SJSA1 (cell line): ENCODE measurements around the gene MADD. TPM values are rescaled to one million over a fixed set of nuclear protein-coding genes. Genes with fewer than 3 reads are reported as not detected.
A peak's percentile ranks its signal among the peaks of the same experiment; 100 is the strongest.

Experiments
- DNase-seq, 2 experiments: peaks; one replicate each; pipeline ENCODE4 v3.0.0-alpha.2; 2015 to 2020; ENCODE audit warnings: low spot score in 2 of 2, low read depth in 1 of 2
- H3K27ac ChIP-seq: fragments of 250-450 bp; sonication (Bioruptor Pico); 2 replicates; pipeline ENCODE4 v1.5.1; 2020; ENCODE audit warnings: mild to moderate bottlenecking, moderate library complexity
- H3K27me3 ChIP-seq: fragments of 250-450 bp; sonication (Bioruptor Pico); replicated peaks from 2 replicates; pipeline ENCODE4 v1.5.1; 2020; ENCODE audit warnings: mild to moderate bottlenecking, moderate library complexity
- H3K36me3 ChIP-seq: fragments of 250-450 bp; sonication (Bioruptor Pico); 2 replicates; pipeline ENCODE4 v1.5.1; 2020; ENCODE audit warnings: mild to moderate bottlenecking
- H3K4me1 ChIP-seq: fragments of 250-450 bp; sonication (Bioruptor Pico); replicated peaks from 2 replicates; pipeline ENCODE4 v1.6.1; 2021; ENCODE audit warnings: mild to moderate bottlenecking
- H3K4me3 ChIP-seq: fragments of 250-450 bp; sonication (Bioruptor Pico); 2 replicates; pipeline ENCODE4 v1.5.1; 2020; ENCODE audit warnings: mild to moderate bottlenecking
- H3K9me3 ChIP-seq: fragments of 250-450 bp; sonication (Bioruptor Pico); replicated peaks from 2 replicates; pipeline ENCODE4 v1.5.1; 2020; ENCODE audit warnings: mild to moderate bottlenecking
- total RNA-seq: library from RNA; depleted of rRNA; stranded (reverse); fragments of >200 nt; shearing (Covaris generic); gene quantifications from 2 replicates; pipeline ENCODE4 v1.2.3, GENCODE V29; 2014

MADD gene
- total RNA-seq, 1 experiment from 2014 or later: 20.9 TPM

DNA sequence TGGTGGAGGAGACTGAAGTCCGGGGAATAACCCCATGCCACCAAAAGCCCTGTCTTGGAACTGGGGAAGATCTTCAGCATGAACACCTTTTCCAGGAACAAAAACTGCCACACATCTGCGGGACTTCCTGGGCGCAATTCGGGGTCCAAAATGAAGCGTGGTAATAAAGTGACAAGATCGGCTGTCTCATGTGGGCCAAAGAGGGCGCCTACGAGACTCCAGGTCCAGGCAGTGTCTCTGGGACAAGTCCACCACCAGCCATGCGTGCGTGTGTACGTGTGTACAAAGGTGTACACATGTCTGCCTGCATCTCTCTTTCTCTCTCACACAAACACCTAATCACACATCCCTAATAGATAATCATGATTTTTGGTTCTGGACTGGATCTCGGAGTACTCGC is 91.5 kb downstream of the MADD start:
- no peak for DNase-seq
- no peaks in the 10 kb centered on the region for H3K27me3 ChIP-seq
- no peaks in the 10 kb centered on the region for H3K9me3 ChIP-seq
- no peak overlapping the region for H3K4me3 ChIP-seq
- H3K27ac ChIP-seq: no peak overlapping the region
- no peaks in the 10 kb centered on the region for H3K36me3 ChIP-seq
- H3K4me1 ChIP-seq: no peaks in the 10 kb centered on the region

DNA sequence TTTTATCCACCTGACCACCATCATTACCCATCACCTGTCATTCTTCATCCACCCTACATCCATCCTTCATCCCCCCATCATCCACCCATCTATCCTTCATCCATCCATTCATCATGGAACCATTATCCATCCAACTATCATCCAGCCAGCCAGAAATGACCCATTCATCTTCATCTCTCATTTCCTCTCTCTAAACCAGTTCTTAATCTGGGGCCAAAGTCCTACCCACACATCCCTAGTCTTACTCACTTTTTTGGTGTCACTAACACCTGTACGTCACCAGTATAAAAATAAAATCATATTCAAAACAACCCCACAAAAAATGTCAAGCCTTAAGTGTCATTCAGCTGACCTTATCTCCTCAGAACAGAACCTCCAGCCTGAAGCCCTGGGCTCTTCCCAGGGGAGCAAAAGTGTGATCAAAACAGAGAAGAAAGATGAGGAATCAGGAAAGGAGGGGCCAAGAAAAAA is 96.1 kb downstream of the MADD start:
- Histone ChIP-seq H3K4me3 (no peak overlapping the region), H3K4me1 (no peaks in the 10 kb centered on the region), H3K27me3 (no peaks in the 10 kb centered on the region), H3K9me3 (no peaks in the 10 kb centered on the region), H3K27ac (no peak overlapping the region), H3K36me3 (no peaks in the 10 kb centered on the region)
- DNase-seq: no peak

- Histone ChIP-seq H3K36me3 (no peaks in the 10 kb centered on the region), H3K27me3 (no peaks in the 10 kb centered on the region), H3K4me3 (no peak overlapping the region), H3K4me1 (peaks cover 11% of the 10 kb centered on the region), H3K9me3 (no peaks in the 10 kb centered on the region), H3K27ac (no peak overlapping the region)
- DNase-seq: no peak
These were observed 99.7 kb downstream of the MADD start for GRCh38 chr11:47369676-47370075.

DNA sequence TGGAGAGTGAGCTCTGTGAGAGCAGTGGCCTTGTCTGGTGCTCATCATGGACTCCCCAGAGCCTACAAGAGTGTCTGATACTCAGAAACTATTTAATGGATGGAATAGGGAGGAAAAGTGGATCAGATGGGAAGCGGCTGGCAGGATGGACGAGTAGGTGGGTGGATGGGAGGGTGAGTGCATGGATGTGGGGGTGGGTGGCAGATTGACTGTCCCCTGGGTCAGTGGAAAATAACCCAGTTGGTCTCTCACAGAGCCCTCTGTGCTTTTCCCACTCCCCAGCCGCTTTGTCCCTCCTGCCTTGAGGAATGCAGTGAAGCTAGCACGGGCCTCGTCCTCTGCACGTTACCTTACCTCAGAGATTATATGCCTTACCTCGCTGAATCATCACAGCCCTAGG is 102.5 kb downstream of the MADD start:
- no peaks in the 10 kb centered on the region for H3K9me3 ChIP-seq
- no peaks in the 10 kb centered on the region for H3K27me3 ChIP-seq
- peaks cover 11% of the 10 kb centered on the region for H3K4me1 ChIP-seq
- DNase-seq: no peak
- H3K4me3 ChIP-seq: no peak overlapping the region
- H3K36me3 ChIP-seq: no peaks in the 10 kb centered on the region
- no peak overlapping the region for H3K27ac ChIP-seq

DNA sequence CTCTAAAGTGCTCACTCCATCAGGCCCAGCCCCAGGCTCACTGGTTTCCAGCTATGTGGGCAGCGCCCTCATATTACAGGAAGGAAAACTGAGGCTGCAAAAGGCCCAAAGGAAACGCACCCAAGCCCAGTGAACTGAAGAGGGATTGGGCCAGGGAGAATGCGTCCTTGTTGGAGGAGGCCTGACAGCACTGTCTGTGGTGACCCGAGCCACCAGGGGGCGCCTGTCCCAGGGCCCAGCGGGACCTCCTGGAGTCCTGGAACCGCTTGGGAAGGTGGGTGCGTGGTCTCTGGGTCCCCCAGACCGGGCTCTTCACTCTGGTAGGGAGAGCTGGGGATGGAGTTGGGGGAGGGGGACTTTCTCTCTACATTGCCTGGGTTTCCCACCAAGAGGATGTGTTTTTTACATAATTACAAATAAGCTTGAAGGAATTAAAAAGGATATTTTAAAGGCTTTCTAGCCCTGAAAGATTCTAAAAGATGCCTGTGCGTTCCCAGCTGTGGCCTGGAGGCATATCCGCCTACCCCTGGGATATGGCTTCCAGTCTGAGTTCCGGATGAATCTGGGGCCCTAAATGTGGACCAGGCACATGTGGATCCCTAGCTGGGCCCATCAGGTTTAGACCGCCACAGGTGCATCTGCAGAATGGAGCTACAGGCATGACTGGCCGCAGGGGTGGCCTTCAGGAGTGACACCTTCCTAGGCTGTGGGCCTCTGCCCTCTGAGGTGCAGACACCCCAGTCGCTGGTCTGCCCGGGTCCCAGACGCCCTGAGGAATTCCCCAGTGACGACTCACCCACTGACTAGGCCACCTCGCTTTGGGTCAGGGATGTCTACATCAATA is 104.2 kb downstream of the MADD start:
- no peaks in the 10 kb centered on the region for H3K36me3 ChIP-seq
- H3K27me3 ChIP-seq: no peaks in the 10 kb centered on the region
- peaks cover 11% of the 10 kb centered on the region for H3K4me1 ChIP-seq
- H3K9me3 ChIP-seq: no peaks in the 10 kb centered on the region
- DNase-seq: peak; percentile 44 to 82
- no peak overlapping the region for H3K27ac ChIP-seq
- H3K4me3 ChIP-seq: no peak overlapping the region

DNA sequence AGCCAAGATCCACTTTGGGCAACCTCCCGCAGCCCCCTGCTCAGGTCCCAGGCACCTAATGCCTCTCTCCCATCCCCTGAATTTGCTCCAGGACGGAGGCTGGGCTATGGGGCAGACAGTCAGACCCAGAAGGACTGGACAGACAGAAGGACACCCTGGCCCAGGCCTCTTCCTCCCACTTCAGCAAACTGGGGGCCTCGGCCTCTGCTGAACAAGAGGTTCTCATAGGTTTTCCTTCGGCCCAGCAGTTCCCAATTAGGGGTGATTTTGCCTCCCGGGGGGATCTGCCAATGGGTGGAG is 104.7 kb downstream of the MADD start:
- Histone ChIP-seq H3K4me1 (peaks cover 11% of the 10 kb centered on the region), H3K27me3 (no peaks in the 10 kb centered on the region), H3K4me3 (no peak overlapping the region), H3K36me3 (no peaks in the 10 kb centered on the region), H3K9me3 (no peaks in the 10 kb centered on the region), H3K27ac (no peak overlapping the region)
- DNase-seq: no peak

GRCh38 chr11:47375020-47375419 is 105.1 kb downstream of the MADD start:
- no peak for DNase-seq
- H3K4me3 ChIP-seq: no peak overlapping the region
- no peaks in the 10 kb centered on the region for H3K36me3 ChIP-seq
- no peak overlapping the region for H3K27ac ChIP-seq
- H3K4me1 ChIP-seq: peaks cover 11% of the 10 kb centered on the region
- H3K9me3 ChIP-seq: no peaks in the 10 kb centered on the region
- no peaks in the 10 kb centered on the region for H3K27me3 ChIP-seq

- Histone ChIP-seq H3K4me1 (peaks cover 11% of the 10 kb centered on the region), H3K36me3 (no peaks in the 10 kb centered on the region), H3K27me3 (no peaks in the 10 kb centered on the region), H3K9me3 (no peaks in the 10 kb centered on the region), H3K4me3 (no peak overlapping the region), H3K27ac (no peak overlapping the region)
- peak in 1 of 2 experiments; percentile 36 for DNase-seq
These were observed 105.7 kb downstream of the MADD start for GRCh38 chr11:47375546-47376085.

GRCh38 chr11:47376107-47376524 is 106.2 kb downstream of the MADD start:
- Histone ChIP-seq H3K36me3 (no peaks in the 10 kb centered on the region), H3K27me3 (no peaks in the 10 kb centered on the region)
- DNase-seq: no peak

DNA sequence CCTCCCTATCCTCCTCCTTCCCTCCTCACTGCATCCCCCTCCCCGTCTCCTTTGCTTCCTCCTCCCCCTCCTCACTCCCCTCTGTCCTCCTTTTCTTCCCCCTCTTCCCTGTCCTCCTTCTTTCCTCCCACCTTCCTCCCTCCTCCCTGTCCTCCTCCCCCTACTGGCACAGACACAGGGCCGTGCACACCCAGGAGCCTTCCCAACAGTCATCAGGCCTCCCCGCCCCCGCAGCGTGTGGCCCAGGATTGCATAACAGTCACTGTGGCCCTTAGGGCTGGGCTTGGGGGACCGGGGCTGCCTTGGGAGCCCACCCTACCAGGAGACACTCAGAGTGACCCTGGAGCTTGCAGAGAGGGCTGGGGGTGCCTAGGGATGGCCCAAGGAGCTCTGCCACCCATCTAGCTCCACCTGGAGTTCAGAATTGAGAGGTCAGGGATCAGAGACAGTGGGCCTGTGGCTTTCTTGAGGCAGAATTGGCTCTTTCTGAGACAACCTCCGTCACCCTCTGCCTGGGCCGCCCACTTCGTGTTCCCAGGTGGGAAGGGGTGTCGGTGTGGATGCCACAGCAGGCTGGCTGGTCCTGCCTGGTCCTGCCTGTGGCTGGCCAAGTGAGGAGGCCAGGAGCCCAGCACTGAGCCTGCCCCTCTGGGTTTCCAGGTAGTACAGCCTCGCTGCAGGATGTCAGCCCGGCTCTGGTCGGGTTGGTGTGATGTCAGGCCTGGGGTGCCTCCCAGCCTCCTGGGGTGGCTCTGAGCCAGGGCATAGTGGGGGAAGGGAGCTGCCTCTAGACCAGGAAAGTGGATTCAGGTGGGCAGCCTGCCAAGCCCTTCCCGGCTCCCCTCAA is 106.8 kb downstream of the MADD start:
- Histone ChIP-seq H3K4me1 (peaks cover 11% of the 10 kb centered on the region), H3K4me3 (no peak overlapping the region), H3K27me3 (no peaks in the 10 kb centered on the region), H3K9me3 (no peaks in the 10 kb centered on the region), H3K36me3 (no peaks in the 10 kb centered on the region), H3K27ac (no peak overlapping the region)
- DNase-seq: no peak

More at GRCh38 chr11:47376107-47376524, 106.2 kb downstream of the MADD start:
- Histone ChIP-seq H3K4me3 (no peak overlapping the region), H3K9me3 (no peaks in the 10 kb centered on the region), H3K27ac (no peak overlapping the region), H3K4me1 (peaks cover 11% of the 10 kb centered on the region)

GRCh38 chr11:47377571-47378009 is 107.7 kb downstream of the MADD start:
- peaks cover 11% of the 10 kb centered on the region for H3K4me1 ChIP-seq

DNA sequence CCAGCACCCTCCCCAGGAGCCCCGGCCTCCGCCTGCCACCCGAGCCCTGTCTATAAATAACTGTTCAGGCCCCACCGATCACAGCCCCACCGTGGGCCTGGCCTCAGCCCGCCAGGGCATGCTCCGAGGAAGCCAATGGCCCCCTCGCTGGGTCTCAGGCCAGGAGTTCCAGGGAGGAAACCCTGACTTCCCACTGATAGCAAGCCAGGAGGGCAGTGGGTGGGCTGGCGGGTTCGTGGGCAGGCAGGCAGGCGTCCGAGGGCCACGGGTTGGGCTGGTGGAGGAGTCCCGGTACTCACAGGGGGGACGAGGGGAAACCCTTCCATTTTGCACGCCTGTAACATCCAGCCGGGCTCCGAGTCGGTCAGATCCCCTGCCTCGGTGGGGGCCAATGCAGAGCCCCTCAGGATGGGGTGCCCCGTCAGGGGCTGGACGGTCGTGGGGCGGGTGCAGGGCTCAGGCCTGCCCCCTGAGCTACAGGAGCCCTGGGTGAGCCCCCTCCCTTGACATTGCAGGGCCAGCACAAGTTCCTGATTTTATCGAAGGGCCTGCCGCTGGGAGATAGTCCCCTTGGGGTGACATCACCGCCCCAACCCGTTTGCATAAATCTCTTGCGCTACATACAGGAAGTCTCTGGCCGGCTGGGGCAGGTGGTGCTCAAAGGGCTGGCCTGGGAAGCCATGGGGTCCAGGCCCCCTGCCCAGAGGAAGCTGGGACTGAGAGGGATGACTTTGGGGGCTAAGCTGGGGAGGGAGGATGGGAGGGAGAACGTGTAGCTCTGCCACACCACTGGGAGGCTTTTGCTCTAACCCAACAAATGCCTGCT is 108.3 kb downstream of the MADD start, which contains the start of gene SPI1:
SPI1 (minus strand) TSS at position 538 of the 826 bp plus-strand sequence; CDS start at position 344, 194 bp downstream.
- Histone ChIP-seq H3K27ac (no peak within 1 kb of the TSS), H3K27me3 (no peaks in the 10 kb centered on the region), H3K9me3 (no peaks in the 10 kb centered on the region), H3K4me1 (peaks cover 11% of the 10 kb centered on the region), H3K4me3 (no peak within 1 kb of the TSS), H3K36me3 (no peaks in the 10 kb centered on the region)
- DNase-seq: peak in 1 of 2 experiments; percentile 42

More at GRCh38 chr11:47377571-47378009, 107.7 kb downstream of the MADD start:
- Histone ChIP-seq H3K36me3 (no peaks in the 10 kb centered on the region), H3K4me3 (no peak overlapping the region), H3K27me3 (no peaks in the 10 kb centered on the region), H3K27ac (no peak overlapping the region), H3K9me3 (no peaks in the 10 kb centered on the region)
- DNase-seq: peak in 1 of 2 experiments; percentile 47

- no peak overlapping the region for H3K27ac ChIP-seq
- H3K27me3 ChIP-seq: no peaks in the 10 kb centered on the region
- H3K4me1 ChIP-seq: peaks cover 9% of the 10 kb centered on the region
- DNase-seq: no peak
- no peaks in the 10 kb centered on the region for H3K9me3 ChIP-seq
- no peak overlapping the region for H3K4me3 ChIP-seq
- H3K36me3 ChIP-seq: no peaks in the 10 kb centered on the region
These were observed 108.9 kb downstream of the MADD start for GRCh38 chr11:47378836-47379170.
